ENCODE data around the gene FDXR.

FDXR gene

DNA sequence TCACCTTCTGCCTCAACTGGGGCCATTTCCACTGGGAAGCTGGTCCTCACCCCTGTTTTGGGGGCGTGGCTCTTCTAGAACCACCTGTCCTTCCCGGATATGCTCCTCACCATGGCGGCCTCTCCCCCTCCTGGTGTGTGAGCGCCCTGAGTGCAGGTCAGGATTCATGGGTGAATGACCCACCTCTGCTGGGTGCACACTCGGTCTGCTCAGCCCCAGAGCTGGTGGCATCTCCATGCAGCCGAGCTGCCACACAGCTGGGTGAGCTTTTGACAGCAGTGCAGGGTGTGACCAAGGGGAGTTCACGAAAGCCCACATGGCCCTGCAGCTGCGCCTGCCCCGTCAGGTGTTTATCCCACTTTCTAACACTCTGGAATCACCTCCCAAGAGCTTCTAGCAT is 40.4 kb downstream of the FDXR start:
- DNase-seq = no peak

DNA sequence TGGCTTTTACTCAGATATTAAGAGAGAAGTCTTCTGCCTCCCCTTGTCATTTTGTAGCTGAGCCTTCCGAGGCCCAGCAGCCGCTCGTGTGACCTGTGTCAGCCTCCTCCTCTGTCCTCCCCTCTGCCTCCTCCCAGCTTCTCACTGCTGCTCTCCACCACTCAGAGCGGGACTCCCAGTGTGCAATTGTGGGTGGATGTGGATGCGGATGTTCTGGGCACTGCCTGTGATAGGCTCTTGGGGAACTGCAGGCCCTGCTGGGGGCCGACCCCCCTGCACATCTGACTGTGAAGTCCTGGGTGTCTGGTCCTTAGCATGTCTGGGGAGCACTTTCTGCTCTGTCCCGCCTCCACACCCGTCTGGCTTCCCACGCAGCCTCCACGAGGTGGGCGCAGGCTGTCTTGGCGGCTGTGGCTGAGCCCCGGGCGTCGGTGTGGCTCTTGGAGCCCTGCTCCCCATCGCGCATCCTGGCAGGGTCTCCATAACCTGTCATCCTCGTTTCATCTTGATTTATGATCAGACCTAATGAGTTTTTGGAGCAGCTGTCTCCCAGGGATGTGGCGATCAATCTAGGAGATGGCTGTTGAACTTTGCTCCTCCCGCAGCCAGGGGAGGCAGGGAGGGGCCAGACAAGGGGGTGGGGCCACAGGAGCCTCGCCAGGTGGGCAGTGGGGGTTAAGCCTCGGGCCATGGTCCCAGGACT is 41.2 kb downstream of the FDXR start:
- no peak for DNase-seq

- DNase-seq = no peak
Measured at GRCh38 chr17:74830861-74831260, 41.9 kb downstream of the FDXR start.

DNA sequence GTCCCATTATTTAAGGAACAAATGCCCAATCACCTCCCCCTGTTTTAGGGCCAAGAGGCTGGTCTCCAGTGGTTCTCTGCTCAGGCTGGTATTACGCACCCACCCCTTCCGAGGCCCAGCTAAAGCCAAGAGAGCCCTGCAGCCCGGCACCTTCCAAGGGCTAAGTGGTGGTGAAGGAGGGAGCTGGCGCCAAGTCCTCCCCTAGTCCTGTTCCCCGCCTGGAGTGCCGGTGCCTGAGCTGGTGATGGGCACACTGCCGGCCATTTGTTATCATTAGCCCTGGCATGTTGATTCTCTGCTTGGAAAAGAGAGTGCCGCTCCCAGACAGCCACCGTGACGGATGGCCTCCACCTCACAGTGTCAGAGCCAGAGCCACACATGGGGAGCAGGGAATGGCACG is 45.0 kb downstream of the FDXR start:
- no peak for DNase-seq

DNA sequence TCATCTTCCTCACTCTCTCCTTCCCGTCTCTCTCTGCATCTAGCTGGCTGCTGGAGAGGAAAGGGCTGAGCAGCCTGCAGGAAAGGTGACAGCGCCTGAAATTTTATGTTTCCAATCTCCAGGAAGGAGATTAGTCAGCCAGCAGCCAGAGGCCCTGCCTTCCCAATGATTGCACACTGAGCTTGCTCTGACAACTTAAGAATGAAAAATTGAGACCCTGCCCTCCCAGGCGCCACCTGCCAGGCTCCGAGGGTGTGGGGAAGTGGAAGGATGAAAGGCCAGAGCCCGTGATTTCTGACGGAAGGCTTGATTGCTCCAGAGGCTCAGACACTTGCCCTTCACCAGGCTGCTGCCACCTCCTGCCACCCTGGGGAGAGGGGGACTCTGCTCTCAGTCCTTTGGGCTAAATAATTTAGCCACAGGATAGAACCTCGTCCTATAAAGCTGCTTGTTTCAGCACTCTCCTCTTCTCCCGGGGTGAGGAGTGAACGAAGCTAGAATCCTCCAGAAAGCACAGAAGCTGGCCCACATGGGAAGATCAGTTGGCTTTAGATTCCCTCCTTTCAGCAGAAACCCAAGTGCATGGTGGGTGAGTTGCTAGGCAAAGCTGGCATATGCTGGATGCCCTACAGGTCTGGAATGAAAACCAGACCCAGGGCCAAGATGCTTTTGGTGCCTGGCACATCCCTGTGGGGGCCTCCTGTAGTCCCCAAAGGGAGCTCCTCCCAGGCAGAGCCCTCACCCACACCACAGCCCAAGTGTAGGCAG is 46.7 kb downstream of the FDXR start:
- DNase-seq = no peak

DNA sequence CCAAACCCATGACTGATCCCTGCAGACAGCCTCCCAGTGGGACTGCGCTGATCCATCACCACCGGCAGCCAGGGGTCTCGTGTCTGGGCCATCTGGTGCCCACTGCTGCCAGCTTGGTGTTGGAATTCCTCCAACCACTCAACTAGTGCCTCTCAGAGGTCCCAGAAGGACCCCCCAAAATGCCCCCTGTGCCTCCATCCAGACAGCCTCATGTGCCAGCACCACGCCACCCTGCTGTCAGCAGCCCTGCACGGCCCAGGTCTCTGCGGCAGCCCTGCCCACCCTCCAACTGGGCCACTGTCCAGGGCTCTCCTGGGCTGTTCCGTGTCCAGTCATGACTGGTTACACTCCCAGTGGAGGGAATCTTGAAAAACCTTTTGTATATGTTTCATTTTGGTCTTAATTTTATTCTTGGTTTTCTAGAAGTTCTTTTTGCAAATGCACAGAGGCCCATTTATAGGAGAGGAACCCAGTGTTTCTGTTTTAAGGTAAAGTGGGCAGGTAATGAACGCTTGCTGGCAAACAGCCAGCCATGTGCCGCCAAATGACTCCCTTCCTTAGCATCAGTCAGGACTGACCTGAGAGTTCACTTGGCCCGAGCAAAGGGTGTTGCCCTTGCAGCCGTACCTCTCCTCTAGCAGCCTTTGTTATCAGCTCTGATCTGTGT is 47.7 kb downstream of the FDXR start:
- no peak for DNase-seq

GRCh38 chr17:74822939-74823367 is 49.8 kb downstream of the FDXR start:
- no peak for DNase-seq

- DNase-seq = no peak
Measured at GRCh38 chr17:74822335-74822938, 50.4 kb downstream of the FDXR start.

DNA sequence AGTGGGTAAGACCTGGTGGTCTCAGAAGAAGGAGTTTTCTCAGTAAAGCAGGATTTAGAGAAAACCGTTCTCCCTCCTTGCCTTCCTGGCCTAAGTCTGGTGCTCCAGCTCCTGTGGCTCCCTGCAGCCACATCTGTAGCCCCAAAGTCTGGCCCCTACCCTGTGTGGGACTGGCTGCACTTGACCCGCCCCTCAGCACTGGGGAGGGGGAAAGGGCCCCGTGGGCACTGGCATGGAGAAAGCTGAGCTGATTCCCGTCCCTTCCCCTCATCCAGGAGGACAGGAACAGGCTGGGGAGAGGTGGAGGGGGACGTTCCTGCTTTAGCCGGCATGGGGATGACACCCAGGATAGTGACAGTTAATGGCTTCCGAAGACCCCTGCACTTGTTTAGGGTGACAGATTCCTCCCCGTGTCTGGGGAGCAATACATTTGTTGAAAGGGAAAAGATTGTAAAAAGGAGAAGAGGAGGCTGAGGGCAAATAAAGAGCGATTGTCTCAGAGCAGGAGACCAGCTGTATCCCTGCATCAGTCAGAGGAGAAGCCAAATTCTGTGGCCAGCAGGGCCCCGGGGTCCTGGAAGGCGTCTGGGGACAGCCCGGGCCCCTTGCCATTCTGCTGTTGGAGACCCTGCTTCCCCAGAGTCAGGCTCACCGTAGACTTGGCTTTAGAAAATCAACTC is 51.0 kb downstream of the FDXR start:
- DNase-seq = no peak

GRCh38 chr17:74819801-74820436 is 52.9 kb downstream of the FDXR start:
- DNase-seq = no peak

DNA sequence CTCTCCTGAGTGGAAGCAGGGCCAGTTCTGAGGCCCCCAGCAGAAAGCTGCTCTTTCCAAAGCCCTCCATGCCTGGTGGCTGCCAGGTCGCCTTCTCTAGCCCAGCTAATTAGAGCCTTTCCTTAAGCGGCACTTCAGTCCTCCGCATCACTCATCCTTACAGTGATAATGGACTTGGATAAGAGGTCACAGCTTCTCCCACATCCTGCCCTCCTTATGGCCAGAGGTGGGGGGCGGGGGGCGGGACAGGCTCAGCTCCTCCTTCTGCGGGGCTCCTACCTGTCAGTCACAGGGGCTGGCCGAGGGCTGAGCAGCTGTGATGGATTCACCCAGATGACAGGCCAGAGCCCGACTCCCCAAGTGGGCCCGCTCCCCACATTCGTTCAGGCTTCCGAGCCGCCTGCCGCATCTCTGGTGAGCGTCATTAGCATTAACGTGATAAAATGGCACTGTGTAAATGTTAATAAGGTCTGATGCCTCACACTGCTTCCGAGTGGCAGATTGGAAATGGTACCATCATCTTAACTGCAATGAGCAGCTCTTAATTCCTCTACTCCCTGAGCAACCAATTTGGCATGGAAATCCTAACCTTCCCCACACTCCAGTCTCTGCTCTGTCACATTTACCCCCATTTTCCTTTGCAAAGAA is 54.4 kb downstream of the FDXR start:
- DNase-seq = no peak

- no peak for DNase-seq
Measured at GRCh38 chr17:74816905-74817620, 55.7 kb downstream of the FDXR start.

- DNase-seq = no peak
Measured at GRCh38 chr17:74815550-74816370, 57.0 kb downstream of the FDXR start.

DNA sequence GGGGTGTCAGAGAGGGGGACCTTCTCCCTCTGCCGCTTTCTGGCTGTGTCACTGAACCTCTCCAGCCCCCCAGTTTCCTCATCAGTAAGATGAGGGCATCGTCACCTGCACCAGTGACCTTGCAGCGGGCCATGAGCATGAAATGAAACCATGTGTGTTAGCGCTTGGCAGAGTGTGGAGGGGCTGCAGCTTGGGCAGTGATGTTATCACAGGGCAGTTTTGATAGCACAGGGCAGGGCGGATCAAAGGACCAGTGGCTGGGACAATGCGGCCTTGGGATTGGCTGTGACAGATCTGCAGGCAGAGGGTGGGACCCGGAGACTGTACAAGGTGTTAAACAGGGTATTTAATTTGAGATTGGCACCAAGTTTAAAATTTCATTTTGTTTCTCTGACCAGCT is 57.7 kb downstream of the FDXR start:
- no peak for DNase-seq

- DNase-seq = no peak
Measured at GRCh38 chr17:74814453-74814852, 58.3 kb downstream of the FDXR start.

Data from NCI-H2029 treated with DMSO at 0.1 percent for 48 hours (cell line).